Measurements from ENCODE around the gene DRG2.

The DRG2 gene

GRCh38 chr17:18093616-18094408 lies 6.1 kb downstream of the DRG2 start:
- H3K4me3 ChIP-seq (ENCODE audit: low read depth, low read length), result no peak overlapping the region
- DNase-seq (ENCODE audit: low read depth), result peak; percentile 8
- in situ Hi-C loops (cut with HindIII; ENCODE audit: low sequenced_read_pairs), result no loop called here
- peak; percentile 54 for TF ChIP-seq CTCF (IDR thresholded peaks at IDR 0.05; ENCODE audit: low read depth, low read length, missing control alignments)

- in situ Hi-C loops (cut with HindIII; ENCODE audit: low sequenced_read_pairs), result no loop called here
- no peak for TF ChIP-seq CTCF (IDR thresholded peaks at IDR 0.05; ENCODE audit: low read depth, low read length, missing control alignments)
- no peak overlapping the region for H3K4me3 ChIP-seq (ENCODE audit: low read depth, low read length)
- no peak for DNase-seq (ENCODE audit: low read depth)
Measured at GRCh38 chr17:18094409-18094807, 6.7 kb downstream of the DRG2 start.

- in situ Hi-C loops (cut with HindIII; ENCODE audit: low sequenced_read_pairs), result no loop called here
- no peak overlapping the region for H3K4me3 ChIP-seq (ENCODE audit: low read depth, low read length)
- TF ChIP-seq CTCF (IDR thresholded peaks at IDR 0.05; ENCODE audit: low read depth, low read length, missing control alignments), result no peak
- no peak for DNase-seq (ENCODE audit: low read depth)
Measured at GRCh38 chr17:18099516-18099915, 11.8 kb downstream of the DRG2 start.

- TF ChIP-seq CTCF (IDR thresholded peaks at IDR 0.05; ENCODE audit: low read depth, low read length, missing control alignments), result no peak
- DNase-seq (ENCODE audit: low read depth), result no peak
- in situ Hi-C loops (cut with HindIII; ENCODE audit: low sequenced_read_pairs), result no loop called here
- H3K4me3 ChIP-seq (ENCODE audit: low read depth, low read length), result no peak overlapping the region
Measured at GRCh38 chr17:18100616-18101015, 12.9 kb downstream of the DRG2 start.

GRCh38 chr17:18101828-18102227 lies 14.1 kb downstream of the DRG2 start:
- in situ Hi-C loops (cut with HindIII; ENCODE audit: low sequenced_read_pairs), result no loop called here
- H3K4me3 ChIP-seq (ENCODE audit: low read depth, low read length), result no peak overlapping the region
- no peak for TF ChIP-seq CTCF (IDR thresholded peaks at IDR 0.05; ENCODE audit: low read depth, low read length, missing control alignments)
- no peak for DNase-seq (ENCODE audit: low read depth)

- no peak overlapping the region for H3K4me3 ChIP-seq (ENCODE audit: low read depth, low read length)
- TF ChIP-seq CTCF (IDR thresholded peaks at IDR 0.05; ENCODE audit: low read depth, low read length, missing control alignments), result no peak
- in situ Hi-C loops (cut with HindIII; ENCODE audit: low sequenced_read_pairs), result no loop called here
- DNase-seq (ENCODE audit: low read depth), result no peak
Measured at GRCh38 chr17:18102640-18103039, 14.9 kb downstream of the DRG2 start.
